AG04450 (cell line): ENCODE results near the gene RTN3. TPM values are rescaled to one million over a fixed set of nuclear protein-coding genes. Genes with fewer than 3 reads are reported as not detected.
"Not testable (repeated sequence)": the region's sequence is repeated elsewhere in the genome, so short reads cannot be mapped to it uniquely, and the experiment has no call there.

Experiments used
- CTCF ChIA-PET: fragments of 300-600, 350-600 bp; formaldehyde crosslinking; extraction: SDS; loops from one replicate; lab custom pipeline; 2022; ENCODE audit warnings: antibody characterized with exemption, inconsistent platforms; lab: Charles Lee
- POLR2A ChIA-PET: fragments of 350-600 bp; formaldehyde crosslinking; extraction: SDS; loops from one replicate; lab custom pipeline; 2021; ENCODE audit warnings: antibody characterized with exemption, inconsistent platforms; lab: Yijun Ruan, JAX
- DNase-seq: peaks from one replicate; pipeline ENCODE4 v3.0.0-alpha.2; 2011; ENCODE audit warnings: low read depth, low spot score
- H3K27ac ChIP-seq: one replicate; pipeline ENCODE4 v1.5.1; 2012; ENCODE audit warnings: low read depth, low read length, control low read depth
- H3K27me3 ChIP-seq: one replicate; pipeline ENCODE4 v1.6.0; 2012; ENCODE audit warnings: low read length; ENCODE audit not compliant: control insufficient read depth, insufficient read depth
- H3K4me3 ChIP-seq: 2 replicates; pipeline ENCODE4 v1.5.1; 2011; ENCODE audit warnings: mild to moderate bottlenecking, low read depth, low read length, control low read depth
- H3K9me3 ChIP-seq: 2 replicates; pipeline ENCODE4 v1.5.1; 2012; ENCODE audit warnings: low read length; ENCODE audit not compliant: control insufficient read depth, insufficient read depth
- CTCF ChIP-seq: IDR thresholded peaks from 2 replicates; pipeline ENCODE4 v1.5.1; 2011; ENCODE audit warnings: low read depth, low read length, control low read depth, inconsistent platforms
- polyA plus RNA-seq: library from polyadenylated mRNA; depleted of rRNA; stranded (reverse); fragments of >200 nt; gene quantifications from 2 replicates; pipeline ENCODE4 v1.2.3, GENCODE V29; 2011

Gene RTN3
- polyA plus RNA-seq, 1 experiment: 213 TPM

GRCh38 chr11:63770763-63771162 is 89.5 kb downstream of the RTN3 start:
- POLR2A ChIA-PET: interaction anchor here (0.8 kb wide), 1 partner anchor 175 kb away, joined by 4 read pairs; no protein-coding TSS in a partner anchor
- CTCF ChIA-PET: no interaction called here
- Histone ChIP-seq H3K27ac (no peak overlapping the region), H3K4me3 (no peak overlapping the region), H3K9me3 (no peaks in the 10 kb centered on the region), H3K27me3 (no peaks in the 10 kb centered on the region)
- DNase-seq: no peak
- TF ChIP-seq CTCF: no peak

- H3K27me3 ChIP-seq, H3K4me3 ChIP-seq, POLR2A ChIA-PET, H3K9me3 ChIP-seq, H3K27ac ChIP-seq, DNase-seq: not testable (repeated sequence)
- CTCF ChIA-PET: interaction anchor here (0.7 kb wide), 1 partner anchor 102 kb away, joined by 3 read pairs; no protein-coding TSS in a partner anchor
Measured at GRCh38 chr11:63771741-63772318, 90.5 kb downstream of the RTN3 start.

GRCh38 chr11:63775191-63775590 is 93.9 kb downstream of the RTN3 start:
- no peak for DNase-seq
- Histone ChIP-seq H3K27ac (no peak overlapping the region), H3K27me3 (no peaks in the 10 kb centered on the region), H3K4me3 (no peak overlapping the region), H3K9me3 (no peaks in the 10 kb centered on the region)
- ChIA-PET POLR2A (no interaction called here), CTCF (no interaction called here)
- no peak for TF ChIP-seq CTCF

- H3K27me3 ChIP-seq: no peaks in the 10 kb centered on the region
- CTCF ChIA-PET: interaction anchor here (0.6 to 1.5 kb wide), 4 partner anchors 9 to 167 kb away, joined by 3 to 5 read pairs (median 3); no protein-coding TSS in a partner anchor
- no peak for DNase-seq
- POLR2A ChIA-PET: no interaction called here
- no peak for TF ChIP-seq CTCF
- H3K9me3 ChIP-seq: no peaks in the 10 kb centered on the region
- no peak overlapping the region for H3K27ac ChIP-seq
- no peak overlapping the region for H3K4me3 ChIP-seq
Measured at GRCh38 chr11:63779039-63779438, 97.7 kb downstream of the RTN3 start.

GRCh38 chr11:63782749-63783148 is 101.4 kb downstream of the RTN3 start:
- POLR2A ChIA-PET: no interaction called here
- no peak for TF ChIP-seq CTCF
- no peaks in the 10 kb centered on the region for H3K27me3 ChIP-seq

More at GRCh38 chr11:63782749-63783148, 101.4 kb downstream of the RTN3 start:
- Histone ChIP-seq H3K27ac (no peak overlapping the region), H3K4me3 (no peak overlapping the region), H3K9me3 (no peaks in the 10 kb centered on the region)
- CTCF ChIA-PET: no interaction called here
- no peak for DNase-seq
